Fibroblast of lung (primary cell): Measurements from ENCODE around the gene CARHSP1. TPM values are rescaled to one million over a fixed set of nuclear protein-coding genes. Genes with fewer than 3 reads are reported as not detected.
"Not testable (repeated sequence)": the region's sequence is repeated elsewhere in the genome, so short reads cannot be mapped to it uniquely, and the experiment has no call there.

Experiments used
- DNase-seq, 2 donors: peaks; one replicate each; pipeline versions ENCODE4 v3.0.0 to v3.0.0-alpha.2; 2010; ENCODE audit warnings: low read depth in 2 of 2
- H2AFZ ChIP-seq: 2 replicates; pipeline ENCODE4 v1.5.1; 2012; ENCODE audit warnings: low read length, control low read depth, inconsistent platforms
- H3K27ac ChIP-seq: 2 replicates; pipeline ENCODE4 v1.5.1; 2011; ENCODE audit warnings: low read length, control low read depth; ENCODE audit not compliant: insufficient read depth
- H3K27me3 ChIP-seq: 2 replicates; pipeline ENCODE4 v1.5.1; 2011; ENCODE audit warnings: mild to moderate bottlenecking, low read length; ENCODE audit not compliant: control insufficient read depth, insufficient read depth
- H3K36me3 ChIP-seq: 2 replicates; pipeline ENCODE4 v1.5.1; 2011; ENCODE audit warnings: low read length; ENCODE audit not compliant: control insufficient read depth, insufficient read depth
- H3K4me1 ChIP-seq: 2 replicates; pipeline ENCODE4 v1.5.1; 2011; ENCODE audit warnings: low read length; ENCODE audit not compliant: control insufficient read depth, insufficient read depth; ENCODE audit errors: extremely low read depth
- H3K4me2 ChIP-seq: 2 replicates; pipeline ENCODE4 v1.5.1; 2011; ENCODE audit warnings: low read length, control low read depth; ENCODE audit not compliant: insufficient read depth; ENCODE audit errors: extremely low read depth
- H3K4me3 ChIP-seq, 4 experiments: fragments of 200-600 bp in 1 of 4; sonication (generic) in 1 of 4; replicated peaks in 1 of 4; 2 replicates each; pipeline ENCODE4 v1.5.1; 2011 to 2016; ENCODE audit warnings: low read length in 4 of 4, low read depth in 3 of 4, mild to moderate bottlenecking in 3 of 4, control low read depth in 2 of 4, inconsistent platforms in 1 of 4, mixed read lengths in 1 of 4; ENCODE audit not compliant: insufficient read depth in 1 of 4; ENCODE audit errors: control extremely low read depth in 1 of 4
- H3K79me2 ChIP-seq: 2 replicates; pipeline ENCODE4 v1.5.1; 2012; ENCODE audit warnings: mild to moderate bottlenecking, low read length, inconsistent platforms; ENCODE audit not compliant: control insufficient read depth, insufficient read depth
- H3K9ac ChIP-seq: 2 replicates; pipeline ENCODE4 v1.5.1; 2011; ENCODE audit warnings: mild to moderate bottlenecking, low read length, control low read depth; ENCODE audit not compliant: insufficient read depth
- H3K9me3 ChIP-seq: 2 replicates; pipeline ENCODE4 v1.5.1; 2012; ENCODE audit warnings: low read depth, low read length; ENCODE audit not compliant: control insufficient read depth, insufficient read depth
- H4K20me1 ChIP-seq: 2 replicates; pipeline ENCODE4 v1.5.1; 2011; ENCODE audit warnings: low read length; ENCODE audit not compliant: control insufficient read depth, insufficient read depth; ENCODE audit errors: extremely low read depth
- CTCF ChIP-seq, 2 donors: IDR thresholded peaks in 1 of 2; conservative IDR thresholded peaks in 1 of 2; 1 replicate in 1 of 2; 2 replicates in 1 of 2; pipeline ENCODE4 v1.5.1; 2011 to 2012; ENCODE audit warnings: low read length in 2 of 2, control low read depth in 1 of 2, inconsistent platforms in 1 of 2, low read depth in 1 of 2, mild to moderate bottlenecking in 1 of 2
- EZH2 ChIP-seq: IDR thresholded peaks from 2 replicates; pipeline ENCODE4 v1.5.1; 2012; ENCODE audit warnings: low read length, control low read depth, mild to moderate bottlenecking; ENCODE audit errors: missing control alignments
- polyA plus RNA-seq, 2 donors: library from polyadenylated mRNA; depleted of rRNA in 1 of 2; stranded (reverse) in 1 of 2; unstranded in 1 of 2; fragments of >200 nt; gene quantifications; 2 replicates each; pipeline ENCODE4 v1.2.1, GENCODE V29; 2011 to 2012; ENCODE audit warnings: missing spikeins in 1 of 2
- total RNA-seq: library from RNA; depleted of rRNA; stranded (reverse); fragments of >200 nt; gene quantifications from 2 replicates; pipeline ENCODE4 v1.2.1, GENCODE V29; 2014

Gene CARHSP1
- total and polyA plus RNA-seq, 2 donors (not counting 1 experiment from before 2014, with no cell fraction given), result 90.9 to 108 TPM

- Histone ChIP-seq H3K79me2 (peaks cover 15% of the 10 kb centered on the region), H3K27ac (no peak overlapping the region), H3K36me3 (peaks cover 12% of the 10 kb centered on the region), H2AFZ (no peak overlapping the region), H3K4me2 (no peak overlapping the region), H3K27me3 (no peaks in the 10 kb centered on the region), H3K9ac (no peak overlapping the region), H4K20me1 (no peaks in the 10 kb centered on the region), H3K9me3 (no peaks in the 10 kb centered on the region), H3K4me3 (no peak overlapping the region), H3K4me1 (peaks cover 21% of the 10 kb centered on the region)
- no peak for DNase-seq
- no peak for TF ChIP-seq EZH2
- no peak for TF ChIP-seq CTCF (conservative IDR thresholded peaks at IDR 0.05 in 1 of 2, IDR thresholded peaks at IDR 0.05 in 1 of 2; ENCODE audit: low read depth in 1 of 2, low read length in 2 of 2)
Observed at GRCh38 chr16:8845699-8846298, 23.0 kb downstream of the CARHSP1 start.

GRCh38 chr16:8843296-8843695 lies 25.5 kb downstream of the CARHSP1 start:
- not testable (repeated sequence) for H4K20me1 ChIP-seq, H3K4me1 ChIP-seq, H3K4me3 ChIP-seq, DNase-seq, H3K36me3 ChIP-seq, H3K27ac ChIP-seq, H3K4me2 ChIP-seq, H3K27me3 ChIP-seq, H3K9me3 ChIP-seq, H2AFZ ChIP-seq, H3K9ac ChIP-seq
- peaks cover 16% of the 10 kb centered on the region for H3K79me2 ChIP-seq

GRCh38 chr16:8842016-8842415 lies 26.8 kb downstream of the CARHSP1 start:
- not testable (repeated sequence) for H3K4me2 ChIP-seq, H3K4me3 ChIP-seq, H4K20me1 ChIP-seq, H3K4me1 ChIP-seq, H3K27ac ChIP-seq, H3K9me3 ChIP-seq, H3K9ac ChIP-seq, H3K27me3 ChIP-seq, H3K36me3 ChIP-seq, H2AFZ ChIP-seq, DNase-seq
- peaks cover 12% of the 10 kb centered on the region for H3K79me2 ChIP-seq

- not testable (repeated sequence) for H3K27ac ChIP-seq, DNase-seq, H3K79me2 ChIP-seq, H3K27me3 ChIP-seq, H3K4me1 ChIP-seq, H3K36me3 ChIP-seq, H3K4me2 ChIP-seq, H2AFZ ChIP-seq, H3K4me3 ChIP-seq, H3K9ac ChIP-seq, H4K20me1 ChIP-seq, H3K9me3 ChIP-seq
Observed at GRCh38 chr16:8837594-8837993, 31.2 kb downstream of the CARHSP1 start.

GRCh38 chr16:8836797-8837196 lies 32.0 kb downstream of the CARHSP1 start:
- not testable (repeated sequence) for H4K20me1 ChIP-seq, H3K27ac ChIP-seq

More at GRCh38 chr16:8836797-8837196, 32.0 kb downstream of the CARHSP1 start:
- not testable (repeated sequence) for H3K79me2 ChIP-seq, H3K4me3 ChIP-seq, H3K9ac ChIP-seq, H3K4me1 ChIP-seq, H2AFZ ChIP-seq, H3K4me2 ChIP-seq, H3K9me3 ChIP-seq, H3K36me3 ChIP-seq, H3K27me3 ChIP-seq, DNase-seq
